Measurements from ENCODE around the gene RAB27A. TPM values are rescaled to one million over a fixed set of nuclear protein-coding genes. Genes with fewer than 3 reads are reported as not detected.

The RAB27A gene
- polyA plus RNA-seq, 1 donor (not counting 4 experiments of a cell fraction or from before 2014, with no cell fraction given) = 10.8 TPM

- DNase-seq (ENCODE audit: low read depth, low spot score) (no peak), FAIRE-seq (no peak)
- dilution Hi-C loops (cut with MboI; ENCODE audit: extremely low pct_ligation_motif_present, low sequenced_read_pairs) = no loop called here
- no peak overlapping the region for H3K9ac ChIP-seq (ENCODE audit: control insufficient read depth, extremely low read depth, insufficient read depth, low read length)
- no peak overlapping the region for H3K27ac ChIP-seq (ENCODE audit: control insufficient read depth, insufficient read depth, low read length)
- no peak for TF ChIP-seq EZH2 (IDR thresholded peaks at IDR 0.05; ENCODE audit: low read length)
- TF ChIP-seq, protein P1, sequence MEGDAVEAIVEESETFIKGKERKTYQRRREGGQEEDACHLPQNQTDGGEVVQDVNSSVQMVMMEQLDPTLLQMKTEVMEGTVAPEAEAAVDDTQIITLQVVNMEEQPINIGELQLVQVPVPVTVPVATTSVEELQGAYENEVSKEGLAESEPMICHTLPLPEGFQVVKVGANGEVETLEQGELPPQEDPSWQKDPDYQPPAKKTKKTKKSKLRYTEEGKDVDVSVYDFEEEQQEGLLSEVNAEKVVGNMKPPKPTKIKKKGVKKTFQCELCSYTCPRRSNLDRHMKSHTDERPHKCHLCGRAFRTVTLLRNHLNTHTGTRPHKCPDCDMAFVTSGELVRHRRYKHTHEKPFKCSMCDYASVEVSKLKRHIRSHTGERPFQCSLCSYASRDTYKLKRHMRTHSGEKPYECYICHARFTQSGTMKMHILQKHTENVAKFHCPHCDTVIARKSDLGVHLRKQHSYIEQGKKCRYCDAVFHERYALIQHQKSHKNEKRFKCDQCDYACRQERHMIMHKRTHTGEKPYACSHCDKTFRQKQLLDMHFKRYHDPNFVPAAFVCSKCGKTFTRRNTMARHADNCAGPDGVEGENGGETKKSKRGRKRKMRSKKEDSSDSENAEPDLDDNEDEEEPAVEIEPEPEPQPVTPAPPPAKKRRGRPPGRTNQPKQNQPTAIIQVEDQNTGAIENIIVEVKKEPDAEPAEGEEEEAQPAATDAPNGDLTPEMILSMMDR (optimal IDR thresholded peaks at IDR 0.05 in 1 of 3, IDR thresholded peaks at IDR 0.05 in 1 of 3, conservative IDR thresholded peaks at IDR 0.05 in 1 of 3; ENCODE audit: extremely low read depth in 1 of 3, insufficient read depth in 2 of 3, low read length in 3 of 3) = no peak
- no peak overlapping the region for H2AFZ ChIP-seq (ENCODE audit: control insufficient read depth, low read length)
- no peaks in the 10 kb centered on the region for H4K20me1 ChIP-seq (ENCODE audit: control insufficient read depth, extremely low read depth, insufficient read depth, low read length)
- no peaks in the 10 kb centered on the region for H3K27me3 ChIP-seq (ENCODE audit: control insufficient read depth, extremely low read depth, insufficient read depth, low read length)
- no peaks in the 10 kb centered on the region for H3K36me3 ChIP-seq (ENCODE audit: control insufficient read depth in 2 of 2, extremely low read depth in 1 of 2, insufficient read depth in 2 of 2, low read length in 2 of 2)
- H3K9me3 ChIP-seq (ENCODE audit: control insufficient read depth, low read depth, low read length) = no peaks in the 10 kb centered on the region
- peaks cover 17% of the 10 kb centered on the region for H3K4me1 ChIP-seq (ENCODE audit: control insufficient read depth, extremely low read depth, insufficient read depth, low read length)
- no peak overlapping the region for H3K4me3 ChIP-seq (ENCODE audit: control insufficient read depth in 2 of 3, extremely low read depth in 1 of 3, insufficient read depth in 2 of 3, low read depth in 1 of 3, low read length in 3 of 3)
- H3K9me1 ChIP-seq (ENCODE audit: control insufficient read depth, extremely low read depth, insufficient read depth, low read length) = no peaks in the 10 kb centered on the region
- no peaks in the 10 kb centered on the region for H3K79me2 ChIP-seq (ENCODE audit: control insufficient read depth, insufficient read depth, low read length)
- no peak overlapping the region for H3K4me2 ChIP-seq (ENCODE audit: control insufficient read depth, extremely low read depth, insufficient read depth, low read depth, low read length)
Observed at GRCh38 chr15:55284426-55284825, 5.2 kb downstream of the RAB27A start.

DNA sequence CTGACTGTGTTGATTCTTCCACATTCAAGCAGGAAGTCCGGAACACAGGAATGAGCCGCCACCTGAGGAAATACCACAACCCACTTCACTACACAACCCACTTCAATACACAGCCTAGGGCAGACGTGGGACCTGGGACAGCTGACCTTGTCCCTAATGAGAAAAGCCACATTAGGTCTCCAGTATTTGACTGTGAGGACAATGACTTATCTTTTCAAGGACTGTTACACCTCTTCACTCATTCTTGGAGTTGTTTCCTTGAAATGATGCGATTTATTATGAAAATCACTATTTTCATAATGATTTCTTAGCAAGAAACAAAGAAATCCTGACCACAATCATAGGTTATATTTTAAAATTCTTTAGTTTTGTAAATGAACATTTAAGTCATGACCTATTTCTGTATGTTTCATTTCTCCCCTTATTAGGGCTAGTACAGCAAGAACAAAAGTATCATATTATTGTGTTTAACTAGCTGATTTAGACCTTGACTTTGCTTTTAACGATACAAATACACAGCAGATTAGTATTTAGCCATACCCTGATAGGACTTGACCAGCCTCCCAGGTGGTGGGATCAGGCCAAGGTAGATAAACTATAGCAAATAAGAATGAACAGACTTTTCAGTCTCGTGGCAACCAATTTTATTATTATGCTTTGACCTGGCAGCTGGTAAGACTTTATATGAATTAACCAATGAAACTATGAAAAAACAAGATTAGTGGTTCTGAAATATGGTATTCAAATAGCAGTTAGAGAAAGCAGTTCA, 6.0 kb downstream of the RAB27A start:
- no peak overlapping the region for H3K4me2 ChIP-seq (ENCODE audit: control insufficient read depth, extremely low read depth, insufficient read depth, low read depth, low read length)
- peaks cover 17% of the 10 kb centered on the region for H3K4me1 ChIP-seq (ENCODE audit: control insufficient read depth, extremely low read depth, insufficient read depth, low read length)
- H3K9ac ChIP-seq (ENCODE audit: control insufficient read depth, extremely low read depth, insufficient read depth, low read length) = no peak overlapping the region
- H3K9me3 ChIP-seq (ENCODE audit: control insufficient read depth, low read depth, low read length) = no peaks in the 10 kb centered on the region
- H4K20me1 ChIP-seq (ENCODE audit: control insufficient read depth, extremely low read depth, insufficient read depth, low read length) = no peaks in the 10 kb centered on the region
- no peak overlapping the region for H3K4me3 ChIP-seq (ENCODE audit: control insufficient read depth in 2 of 3, extremely low read depth in 1 of 3, insufficient read depth in 2 of 3, low read depth in 1 of 3, low read length in 3 of 3)
- no peaks in the 10 kb centered on the region for H3K79me2 ChIP-seq (ENCODE audit: control insufficient read depth, insufficient read depth, low read length)
- H3K9me1 ChIP-seq (ENCODE audit: control insufficient read depth, extremely low read depth, insufficient read depth, low read length) = no peaks in the 10 kb centered on the region
- dilution Hi-C loops (cut with MboI; ENCODE audit: extremely low pct_ligation_motif_present, low sequenced_read_pairs) = no loop called here
- no peak overlapping the region for H2AFZ ChIP-seq (ENCODE audit: control insufficient read depth, low read length)
- TF ChIP-seq, protein P1 (optimal IDR thresholded peaks at IDR 0.05 in 1 of 3, IDR thresholded peaks at IDR 0.05 in 1 of 3, conservative IDR thresholded peaks at IDR 0.05 in 1 of 3; ENCODE audit: extremely low read depth in 1 of 3, insufficient read depth in 2 of 3, low read length in 3 of 3) = no peak
- TF ChIP-seq EZH2 (IDR thresholded peaks at IDR 0.05; ENCODE audit: low read length) = no peak
- H3K27me3 ChIP-seq (ENCODE audit: control insufficient read depth, extremely low read depth, insufficient read depth, low read length) = no peaks in the 10 kb centered on the region
- H3K36me3 ChIP-seq (ENCODE audit: control insufficient read depth in 2 of 2, extremely low read depth in 1 of 2, insufficient read depth in 2 of 2, low read length in 2 of 2) = no peaks in the 10 kb centered on the region
- no peak overlapping the region for H3K27ac ChIP-seq (ENCODE audit: control insufficient read depth, insufficient read depth, low read length)
- FAIRE-seq (no peak), DNase-seq (ENCODE audit: low read depth, low spot score) (no peak)
